ENCODE results near the gene LTBP1.
A peak's percentile ranks its signal among the peaks of the same experiment; 100 is the strongest.

LTBP1 gene

DNA sequence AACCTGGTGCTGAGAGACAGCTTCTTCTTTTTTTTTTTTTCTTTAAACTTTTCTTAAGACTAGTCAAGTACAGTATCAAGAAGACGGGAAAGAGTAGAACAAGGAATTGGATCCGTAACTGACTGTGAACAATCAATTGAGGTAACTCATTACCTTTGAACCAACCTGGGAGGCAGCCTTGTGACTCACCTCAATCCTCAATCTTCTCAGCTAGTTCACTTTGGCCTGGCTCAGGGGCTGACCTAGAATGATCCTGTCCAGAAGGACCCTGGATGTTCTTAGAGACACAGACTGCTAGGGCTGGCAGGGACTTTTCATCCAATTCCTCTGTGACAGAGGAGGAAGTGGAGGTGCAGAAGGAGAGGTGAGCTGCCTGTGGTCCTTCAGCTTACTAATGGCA lies 1.5 kb upstream of the LTBP1 start:
- Mint-ChIP-seq H3K4me1 (no peaks in the 10 kb centered on the region), H3K4me3 (no peak overlapping the region), H3K9me3 (no peaks in the 10 kb centered on the region), H3K36me3 (no peaks in the 10 kb centered on the region), H3K27ac (no peak overlapping the region)
- no peak for ATAC-seq
- no peak for DNase-seq (ENCODE audit: low spot score in 2 of 2)

DNA sequence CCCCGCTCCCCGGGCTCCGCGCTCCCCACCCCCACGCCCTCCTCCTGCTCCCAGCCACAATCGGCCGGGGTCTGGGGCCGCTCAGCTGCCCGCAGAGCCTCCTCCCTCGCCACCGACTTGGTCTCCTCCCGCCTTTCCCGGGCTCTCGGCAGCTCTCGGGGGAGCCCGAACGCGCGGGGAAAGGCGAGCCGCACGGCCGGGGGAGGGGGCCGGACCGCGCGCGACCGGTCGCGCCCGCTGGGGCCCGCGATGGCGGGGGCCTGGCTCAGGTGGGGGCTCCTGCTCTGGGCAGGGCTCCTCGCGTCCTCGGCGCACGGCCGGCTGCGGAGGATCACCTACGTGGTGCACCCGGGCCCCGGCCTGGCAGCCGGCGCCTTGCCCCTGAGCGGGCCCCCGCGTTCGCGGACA lies 327 bp downstream of the LTBP1 start:
- H3K9me3 Mint-ChIP-seq = no peaks in the 10 kb centered on the region
- peak overlapping the region; percentile 67 for H3K4me3 Mint-ChIP-seq
- DNase-seq (ENCODE audit: low spot score in 2 of 2) (peak in 1 of 2 donors; percentile 50), ATAC-seq (peak; percentile 34)
- no peaks in the 10 kb centered on the region for H3K4me1 Mint-ChIP-seq
- H3K27ac Mint-ChIP-seq = no peak overlapping the region
- no peaks in the 10 kb centered on the region for H3K36me3 Mint-ChIP-seq

GRCh38 chr2:32947484-32948143 lies 861 bp downstream of the LTBP1 start:
- Mint-ChIP-seq H3K36me3 (no peaks in the 10 kb centered on the region), H3K27ac (no peak overlapping the region), H3K4me3 (peak overlapping the region; percentile 67), H3K4me1 (no peaks in the 10 kb centered on the region), H3K9me3 (no peaks in the 10 kb centered on the region)
- ATAC-seq (peak; percentile 46), DNase-seq (ENCODE audit: low spot score in 2 of 2) (peak; percentile 9 to 54)

- H3K4me1 Mint-ChIP-seq = no peaks in the 10 kb centered on the region
- DNase-seq (ENCODE audit: low spot score in 2 of 2) = no peak
- peak overlapping the region; percentile 67 for H3K4me3 Mint-ChIP-seq
- H3K27ac Mint-ChIP-seq = no peak overlapping the region
- no peaks in the 10 kb centered on the region for H3K36me3 Mint-ChIP-seq
- no peak for ATAC-seq
- H3K9me3 Mint-ChIP-seq = no peaks in the 10 kb centered on the region
Measured at GRCh38 chr2:32948266-32948665, 1.5 kb downstream of the LTBP1 start.

DNA sequence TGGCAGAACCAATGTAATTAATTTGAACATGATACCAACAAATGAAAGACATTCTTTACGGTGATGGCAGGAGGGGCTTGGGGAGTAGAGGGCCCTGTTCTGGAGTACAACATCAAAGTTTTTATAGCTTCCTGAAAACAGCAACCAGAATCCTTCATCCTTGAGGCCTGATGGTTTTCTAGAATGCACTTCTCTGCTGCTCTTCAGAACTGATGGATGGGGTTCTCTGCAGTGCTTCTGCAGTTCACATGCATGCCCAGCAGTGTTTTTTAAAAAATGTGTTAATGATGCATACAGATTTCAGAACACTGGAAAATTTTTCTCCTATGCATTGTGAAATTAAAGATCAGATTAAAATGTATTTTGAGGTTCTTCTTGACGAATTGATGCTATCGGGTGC lies 2.5 kb downstream of the LTBP1 start:
- DNase-seq (ENCODE audit: low spot score in 2 of 2) (no peak), ATAC-seq (no peak)
- no peaks in the 10 kb centered on the region for H3K9me3 Mint-ChIP-seq
- H3K4me1 Mint-ChIP-seq = no peaks in the 10 kb centered on the region
- no peak overlapping the region for H3K4me3 Mint-ChIP-seq
- no peak overlapping the region for H3K27ac Mint-ChIP-seq
- H3K36me3 Mint-ChIP-seq = no peaks in the 10 kb centered on the region

GRCh38 chr2:32951672-32952071 lies 4.9 kb downstream of the LTBP1 start:
- no peak overlapping the region for H3K4me3 Mint-ChIP-seq
- ATAC-seq = no peak

GRCh38 chr2:32952761-32953476 lies 6.2 kb downstream of the LTBP1 start:
- DNase-seq (ENCODE audit: low spot score in 2 of 2) = no peak
- no peaks in the 10 kb centered on the region for H3K36me3 Mint-ChIP-seq
- no peak overlapping the region for H3K27ac Mint-ChIP-seq
- no peaks in the 10 kb centered on the region for H3K9me3 Mint-ChIP-seq
- H3K4me3 Mint-ChIP-seq = no peak overlapping the region
- no peaks in the 10 kb centered on the region for H3K4me1 Mint-ChIP-seq
- no peak for ATAC-seq

More at GRCh38 chr2:32951672-32952071, 4.9 kb downstream of the LTBP1 start:
- no peak for DNase-seq (ENCODE audit: low spot score in 2 of 2)
- Mint-ChIP-seq H3K36me3 (no peaks in the 10 kb centered on the region), H3K9me3 (no peaks in the 10 kb centered on the region), H3K4me1 (no peaks in the 10 kb centered on the region), H3K27ac (no peak overlapping the region)

DNA sequence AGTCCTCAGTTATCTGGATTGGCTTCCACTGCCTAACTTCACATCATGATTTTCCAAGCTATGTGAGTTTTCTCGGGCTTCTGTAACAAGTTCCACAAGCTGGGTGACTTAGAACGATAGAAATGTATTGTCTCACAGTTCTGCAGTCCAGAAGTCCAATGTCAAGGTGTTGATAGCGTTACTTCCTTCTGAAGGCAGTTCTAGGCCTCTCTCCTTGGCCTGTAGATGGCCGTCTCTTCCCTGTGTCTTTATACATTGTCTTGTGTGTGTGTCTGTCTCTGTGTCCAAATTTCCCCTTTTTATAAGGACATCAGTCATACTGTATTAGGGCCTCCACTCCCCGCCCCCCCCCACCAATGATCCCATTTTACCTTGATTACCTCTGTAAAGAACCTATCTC lies 7.5 kb downstream of the LTBP1 start:
- H3K4me1 Mint-ChIP-seq = no peaks in the 10 kb centered on the region
- DNase-seq (ENCODE audit: low spot score in 2 of 2) = no peak
- no peak for ATAC-seq

DNA sequence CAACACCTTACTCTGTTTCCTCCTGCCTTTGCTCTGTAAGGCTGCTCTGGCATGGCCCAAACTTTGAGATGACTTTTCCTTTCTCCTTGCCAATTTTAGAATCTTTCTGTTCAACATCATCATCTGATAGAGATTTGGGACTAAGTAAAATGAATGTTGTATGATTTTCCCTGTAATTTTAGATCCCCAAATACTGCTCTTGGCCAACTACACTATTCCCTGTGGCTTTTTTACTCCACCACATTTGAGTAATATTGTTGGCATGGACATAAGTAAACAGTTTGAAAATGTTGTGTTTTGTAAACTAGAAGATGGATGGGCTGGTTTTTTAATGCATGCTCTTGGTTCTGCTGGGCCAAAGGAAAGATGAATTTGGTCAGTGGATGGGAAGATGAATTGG lies 12.1 kb downstream of the LTBP1 start:
- Mint-ChIP-seq H3K4me1 (no peaks in the 10 kb centered on the region), H3K9me3 (no peaks in the 10 kb centered on the region), H3K36me3 (no peaks in the 10 kb centered on the region), H3K4me3 (no peak overlapping the region), H3K27ac (no peak overlapping the region)
- ATAC-seq = no peak
- no peak for DNase-seq (ENCODE audit: low spot score in 2 of 2)

More for the DNA sequence above, 7.5 kb downstream of the LTBP1 start:
- Mint-ChIP-seq H3K9me3 (no peaks in the 10 kb centered on the region), H3K4me3 (no peak overlapping the region), H3K27ac (no peak overlapping the region), H3K36me3 (no peaks in the 10 kb centered on the region)

- Mint-ChIP-seq H3K4me3 (no peak overlapping the region), H3K27ac (no peak overlapping the region), H3K9me3 (no peaks in the 10 kb centered on the region), H3K36me3 (no peaks in the 10 kb centered on the region), H3K4me1 (no peaks in the 10 kb centered on the region)
- DNase-seq (ENCODE audit: low spot score in 2 of 2) (no peak), ATAC-seq (no peak)
Measured at GRCh38 chr2:32960238-32960637, 13.5 kb downstream of the LTBP1 start.

GRCh38 chr2:32960647-32961403 lies 14.1 kb downstream of the LTBP1 start:
- DNase-seq (ENCODE audit: low spot score in 2 of 2) (no peak), ATAC-seq (no peak)
- Mint-ChIP-seq H3K9me3 (no peaks in the 10 kb centered on the region), H3K27ac (no peak overlapping the region), H3K4me3 (no peak overlapping the region), H3K36me3 (no peaks in the 10 kb centered on the region), H3K4me1 (no peaks in the 10 kb centered on the region)

DNA sequence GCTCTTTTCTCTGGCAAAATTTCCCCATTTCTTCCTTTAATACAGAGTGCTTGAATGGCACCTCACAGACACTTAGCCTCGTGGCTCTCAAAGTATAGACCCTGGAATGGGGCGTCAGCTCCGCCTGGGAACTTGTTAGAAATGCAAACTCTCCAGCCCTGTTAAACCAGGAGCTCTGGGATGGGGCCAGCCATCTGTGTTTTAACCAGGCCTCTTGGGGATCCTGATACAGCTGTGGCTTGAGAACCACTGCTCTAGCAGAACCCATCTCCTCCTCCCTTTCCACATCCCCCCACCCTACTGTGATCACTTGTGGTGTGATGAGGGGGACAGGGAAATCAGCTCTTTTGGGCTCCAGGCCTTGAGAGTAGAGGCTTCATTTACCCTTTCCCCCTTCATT lies 15.9 kb downstream of the LTBP1 start:
- H3K4me1 Mint-ChIP-seq = no peaks in the 10 kb centered on the region
- H3K27ac Mint-ChIP-seq = no peak overlapping the region
- no peak for DNase-seq (ENCODE audit: low spot score in 2 of 2)
- no peaks in the 10 kb centered on the region for H3K36me3 Mint-ChIP-seq
- H3K4me3 Mint-ChIP-seq = no peak overlapping the region
- H3K9me3 Mint-ChIP-seq = no peaks in the 10 kb centered on the region
- peak; percentile 32 for ATAC-seq

GRCh38 chr2:32963941-32964340 lies 17.2 kb downstream of the LTBP1 start:
- Mint-ChIP-seq H3K27ac (no peak overlapping the region), H3K36me3 (no peaks in the 10 kb centered on the region), H3K4me3 (no peak overlapping the region), H3K9me3 (no peaks in the 10 kb centered on the region), H3K4me1 (no peaks in the 10 kb centered on the region)
- DNase-seq (ENCODE audit: low spot score in 2 of 2) (no peak), ATAC-seq (no peak)

- no peak for DNase-seq (ENCODE audit: low spot score in 2 of 2)
- H3K4me1 Mint-ChIP-seq = no peaks in the 10 kb centered on the region
Measured at GRCh38 chr2:32965523-32966171, 18.9 kb downstream of the LTBP1 start.

GRCh38 chr2:32969444-32970162 lies 22.9 kb downstream of the LTBP1 start:
- no peak overlapping the region for H3K27ac Mint-ChIP-seq
- DNase-seq (ENCODE audit: low spot score in 2 of 2) = no peak
- H3K4me1 Mint-ChIP-seq = no peaks in the 10 kb centered on the region

More at GRCh38 chr2:32965523-32966171, 18.9 kb downstream of the LTBP1 start:
- H3K4me3 Mint-ChIP-seq = no peak overlapping the region
- H3K27ac Mint-ChIP-seq = no peak overlapping the region
- peaks cover 3% of the 10 kb centered on the region for H3K9me3 Mint-ChIP-seq
- no peak for ATAC-seq
- no peaks in the 10 kb centered on the region for H3K36me3 Mint-ChIP-seq

More at GRCh38 chr2:32969444-32970162, 22.9 kb downstream of the LTBP1 start:
- Mint-ChIP-seq H3K36me3 (no peaks in the 10 kb centered on the region), H3K4me3 (no peak overlapping the region), H3K9me3 (peaks cover 6% of the 10 kb centered on the region)
- no peak for ATAC-seq
